ENCODE measurements around the gene ZAP70.

Gene ZAP70

DNA sequence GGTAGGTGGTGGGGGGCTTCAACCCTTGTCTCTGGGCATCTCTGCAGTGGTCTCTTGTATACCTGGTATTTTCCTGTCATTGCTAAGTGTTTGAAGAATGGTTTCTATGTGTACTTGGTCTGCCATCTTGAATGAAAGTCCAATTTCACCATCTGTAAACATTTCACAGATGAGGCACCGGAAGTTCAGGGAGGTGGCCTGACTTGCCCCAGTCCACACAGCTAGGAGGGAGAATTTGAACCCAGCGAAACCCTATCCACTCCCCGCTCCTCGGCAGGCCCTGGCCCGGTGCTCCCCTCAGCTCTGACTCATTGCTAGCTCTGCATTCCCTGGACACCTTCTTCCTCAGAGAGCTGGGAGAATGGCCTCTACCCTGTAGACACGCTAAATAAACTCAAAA lies 30.5 kb downstream of the ZAP70 start:
- H3K27ac ChIP-seq = no peak overlapping the region
- TF ChIP-seq, protein P1, sequence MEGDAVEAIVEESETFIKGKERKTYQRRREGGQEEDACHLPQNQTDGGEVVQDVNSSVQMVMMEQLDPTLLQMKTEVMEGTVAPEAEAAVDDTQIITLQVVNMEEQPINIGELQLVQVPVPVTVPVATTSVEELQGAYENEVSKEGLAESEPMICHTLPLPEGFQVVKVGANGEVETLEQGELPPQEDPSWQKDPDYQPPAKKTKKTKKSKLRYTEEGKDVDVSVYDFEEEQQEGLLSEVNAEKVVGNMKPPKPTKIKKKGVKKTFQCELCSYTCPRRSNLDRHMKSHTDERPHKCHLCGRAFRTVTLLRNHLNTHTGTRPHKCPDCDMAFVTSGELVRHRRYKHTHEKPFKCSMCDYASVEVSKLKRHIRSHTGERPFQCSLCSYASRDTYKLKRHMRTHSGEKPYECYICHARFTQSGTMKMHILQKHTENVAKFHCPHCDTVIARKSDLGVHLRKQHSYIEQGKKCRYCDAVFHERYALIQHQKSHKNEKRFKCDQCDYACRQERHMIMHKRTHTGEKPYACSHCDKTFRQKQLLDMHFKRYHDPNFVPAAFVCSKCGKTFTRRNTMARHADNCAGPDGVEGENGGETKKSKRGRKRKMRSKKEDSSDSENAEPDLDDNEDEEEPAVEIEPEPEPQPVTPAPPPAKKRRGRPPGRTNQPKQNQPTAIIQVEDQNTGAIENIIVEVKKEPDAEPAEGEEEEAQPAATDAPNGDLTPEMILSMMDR (conservative IDR thresholded peaks at IDR 0.05) = no peak

DNA sequence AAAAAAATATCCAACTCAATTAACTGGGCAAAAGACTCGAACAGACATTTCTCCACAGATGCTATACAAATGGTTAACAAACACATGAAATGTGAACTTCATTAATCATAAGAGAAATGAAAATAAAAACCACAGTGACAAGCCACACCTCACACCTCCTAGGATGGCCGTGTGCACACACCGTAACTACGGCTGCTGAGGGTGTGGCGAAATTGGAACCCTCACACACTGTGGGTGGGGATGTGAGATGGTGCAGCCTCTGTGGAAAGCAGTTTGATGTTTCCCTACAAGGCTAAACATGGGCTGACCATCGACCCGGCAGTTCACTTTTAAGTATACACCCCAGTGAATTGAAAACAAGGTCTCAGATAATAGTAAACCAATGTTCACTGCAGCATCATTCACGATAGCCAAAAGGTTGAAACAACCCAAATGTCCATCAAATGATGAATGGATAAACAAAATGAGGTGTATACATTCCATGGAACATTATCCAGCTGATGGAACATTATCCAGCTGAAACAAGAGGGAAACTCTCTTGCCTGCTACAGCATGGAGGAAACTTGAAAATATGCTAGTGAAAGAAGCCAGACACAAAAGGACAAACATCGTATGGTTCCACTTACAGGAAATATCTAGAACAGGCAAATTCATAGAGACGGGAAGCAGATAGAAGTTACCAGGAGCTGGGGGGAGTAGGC lies 32.2 kb downstream of the ZAP70 start:
- no peak overlapping the region for H3K27ac ChIP-seq
- TF ChIP-seq, protein P1 (conservative IDR thresholded peaks at IDR 0.05) = no peak

DNA sequence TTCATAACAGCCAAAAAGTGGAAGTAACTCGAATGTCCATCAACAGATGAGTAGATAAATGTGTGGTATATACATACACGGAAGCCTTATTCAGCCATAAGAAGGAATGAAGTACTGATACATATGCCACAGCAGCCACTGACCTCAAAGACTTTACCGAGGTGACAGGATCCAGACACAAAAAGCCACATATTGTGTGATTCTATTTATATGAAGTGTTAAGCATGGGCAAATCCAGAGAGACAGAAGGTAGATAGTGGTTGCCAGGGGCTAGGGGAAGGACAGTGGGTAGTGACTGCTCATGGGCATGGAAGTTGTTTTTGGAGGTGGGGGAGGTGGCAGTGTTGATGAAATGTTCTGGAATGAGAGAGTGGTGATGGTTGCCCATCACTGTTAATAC lies 33.9 kb downstream of the ZAP70 start:
- H3K27ac ChIP-seq = no peak overlapping the region
- TF ChIP-seq, protein P1 (conservative IDR thresholded peaks at IDR 0.05) = no peak

DNA sequence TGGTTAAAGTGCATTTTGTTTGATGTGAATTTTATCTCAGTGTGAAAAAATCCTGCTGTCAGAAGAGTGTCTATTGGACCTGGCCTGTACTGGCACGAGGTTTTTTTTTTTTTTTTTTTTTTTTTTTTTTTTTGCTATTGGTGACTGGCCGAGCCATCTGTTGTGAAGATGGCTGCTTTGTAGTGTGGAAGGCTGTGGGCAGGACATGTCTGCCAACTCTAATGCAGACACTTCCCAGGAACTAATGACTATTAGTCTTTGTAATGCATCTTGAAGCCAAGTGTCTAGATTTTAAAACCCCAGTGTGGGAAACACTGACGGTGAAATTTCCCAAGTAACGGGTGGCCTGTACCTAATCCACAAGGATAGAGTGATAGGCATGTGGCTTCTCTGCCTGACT lies 34.3 kb downstream of the ZAP70 start:
- TF ChIP-seq, protein P1 (conservative IDR thresholded peaks at IDR 0.05) = no peak
- no peak overlapping the region for H3K27ac ChIP-seq

DNA sequence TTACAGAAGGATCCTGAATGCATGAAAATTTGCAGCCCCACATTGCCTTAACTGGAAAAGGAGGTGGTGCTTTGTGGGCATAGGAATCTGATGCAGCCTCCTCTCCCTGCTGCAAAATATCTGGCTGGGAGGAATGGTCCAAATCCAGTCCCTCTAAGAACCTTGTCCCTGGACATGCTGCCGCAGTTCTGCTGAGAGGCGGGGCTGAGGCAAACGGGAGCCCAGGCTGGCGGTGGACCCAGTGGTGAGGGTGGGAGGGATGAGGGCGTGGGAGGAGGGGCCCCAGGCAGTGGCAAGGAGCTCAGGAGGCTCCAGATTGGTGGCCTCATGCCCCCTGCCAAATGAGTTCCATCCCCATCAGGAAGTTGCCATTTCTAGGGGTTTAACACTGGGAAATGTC lies 36.2 kb downstream of the ZAP70 start:
- TF ChIP-seq, protein P1 (conservative IDR thresholded peaks at IDR 0.05) = no peak
- no peak overlapping the region for H3K27ac ChIP-seq

DNA sequence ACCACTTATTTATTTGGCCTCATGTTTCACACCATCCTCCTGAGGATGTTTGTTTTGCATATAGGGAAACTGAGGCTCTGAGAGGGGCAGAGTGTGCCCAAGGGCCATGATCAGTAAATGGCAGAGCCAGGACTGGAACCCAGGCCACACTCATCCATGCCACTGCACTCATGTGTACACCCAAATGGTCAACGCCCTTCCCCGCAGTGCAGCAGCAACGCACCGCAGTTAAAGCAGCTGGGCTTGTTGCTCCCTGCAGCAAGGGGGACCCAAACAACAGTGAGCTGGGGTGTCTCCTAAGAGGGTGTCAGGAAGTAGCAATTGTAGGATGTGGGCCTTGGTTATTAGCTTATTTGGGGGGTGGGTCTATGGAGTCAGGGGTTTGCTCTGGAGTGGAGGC lies 36.6 kb downstream of the ZAP70 start:
- TF ChIP-seq, protein P1 (conservative IDR thresholded peaks at IDR 0.05) = no peak
- no peak overlapping the region for H3K27ac ChIP-seq

DNA sequence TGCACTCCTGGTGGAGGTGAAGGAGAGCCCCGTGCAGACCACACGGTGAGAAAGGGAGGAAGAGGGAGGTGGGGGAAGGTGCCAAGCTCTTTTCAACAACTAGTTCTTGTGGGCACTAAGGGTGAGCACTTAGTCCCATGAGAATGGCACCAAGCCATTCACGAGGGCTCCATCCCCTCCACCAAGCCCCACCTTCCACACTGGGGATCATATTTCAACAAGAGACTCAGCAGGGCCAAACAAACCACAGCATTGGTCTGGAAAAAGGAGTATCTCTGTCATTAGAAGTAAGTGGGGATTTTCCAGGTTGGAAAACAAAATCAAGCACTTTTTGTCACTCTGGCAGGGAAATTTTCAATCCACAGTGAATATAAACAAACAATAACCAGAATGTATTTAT lies 38.4 kb downstream of the ZAP70 start:
- TF ChIP-seq, protein P1 (conservative IDR thresholded peaks at IDR 0.05) = no peak
- H3K27ac ChIP-seq = no peak overlapping the region

Measured in VCaP (cell line).